ENCODE results near the gene SLAMF6. TPM values are rescaled to one million over a fixed set of nuclear protein-coding genes. Genes with fewer than 3 reads are reported as not detected.
A peak's percentile ranks its signal among the peaks of the same experiment; 100 is the strongest.
"Not testable (repeated sequence)": the region's sequence is repeated elsewhere in the genome, so short reads cannot be mapped to it uniquely, and the experiment has no call there.

Gene SLAMF6
- total RNA-seq, 4 donors from 2014 or later: 0.20 to 1.5 (median 0.46) TPM

GRCh38 chr1:160488347-160489058 is 34.6 kb downstream of the SLAMF6 start:
- Histone ChIP-seq H3K9me3 (no peaks in the 10 kb centered on the region), H3K27ac (peak overlapping the region in 1 of 4 donors; percentile 17), H3K4me1 (no peaks in the 10 kb centered on the region), H3K36me3 (no peaks in the 10 kb centered on the region), H3K27me3 (no peaks in the 10 kb centered on the region), H3K4me3 (no peak overlapping the region)
- TF ChIP-seq EP300 (IDR thresholded peaks at IDR 0.05): no peak
- no peak for TF ChIP-seq POLR2A (IDR thresholded peaks at IDR 0.05)
- WGBS, 2 donors: 87 to 91% methylated on average over 4 of the region's 4 CpGs
- DNase-seq (ENCODE audit: low spot score in 2 of 2): no peak

- Histone ChIP-seq H3K27me3 (no peaks in the 10 kb centered on the region), H3K4me1 (no peaks in the 10 kb centered on the region), H3K36me3 (no peaks in the 10 kb centered on the region), H3K9me3 (no peaks in the 10 kb centered on the region), H3K4me3 (no peak overlapping the region), H3K27ac (no peak overlapping the region)
- no peak for DNase-seq (ENCODE audit: low spot score in 2 of 2)
- TF ChIP-seq EP300 (IDR thresholded peaks at IDR 0.05) (no peak), POLR2A (IDR thresholded peaks at IDR 0.05) (no peak)
- TF ChIP-seq, protein P1, sequence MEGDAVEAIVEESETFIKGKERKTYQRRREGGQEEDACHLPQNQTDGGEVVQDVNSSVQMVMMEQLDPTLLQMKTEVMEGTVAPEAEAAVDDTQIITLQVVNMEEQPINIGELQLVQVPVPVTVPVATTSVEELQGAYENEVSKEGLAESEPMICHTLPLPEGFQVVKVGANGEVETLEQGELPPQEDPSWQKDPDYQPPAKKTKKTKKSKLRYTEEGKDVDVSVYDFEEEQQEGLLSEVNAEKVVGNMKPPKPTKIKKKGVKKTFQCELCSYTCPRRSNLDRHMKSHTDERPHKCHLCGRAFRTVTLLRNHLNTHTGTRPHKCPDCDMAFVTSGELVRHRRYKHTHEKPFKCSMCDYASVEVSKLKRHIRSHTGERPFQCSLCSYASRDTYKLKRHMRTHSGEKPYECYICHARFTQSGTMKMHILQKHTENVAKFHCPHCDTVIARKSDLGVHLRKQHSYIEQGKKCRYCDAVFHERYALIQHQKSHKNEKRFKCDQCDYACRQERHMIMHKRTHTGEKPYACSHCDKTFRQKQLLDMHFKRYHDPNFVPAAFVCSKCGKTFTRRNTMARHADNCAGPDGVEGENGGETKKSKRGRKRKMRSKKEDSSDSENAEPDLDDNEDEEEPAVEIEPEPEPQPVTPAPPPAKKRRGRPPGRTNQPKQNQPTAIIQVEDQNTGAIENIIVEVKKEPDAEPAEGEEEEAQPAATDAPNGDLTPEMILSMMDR (IDR thresholded peaks at IDR 0.05): no peak
- 45 to 65% methylated on average over 4 of the region's 4 CpGs for WGBS, 2 donors
Observed at GRCh38 chr1:160486453-160486852, 36.6 kb downstream of the SLAMF6 start.

- WGBS, 2 donors: 74 to 76% methylated on average over 2 of the region's 2 CpGs
- no peak overlapping the region for H3K27ac ChIP-seq
- no peaks in the 10 kb centered on the region for H3K27me3 ChIP-seq
- TF ChIP-seq EP300 (IDR thresholded peaks at IDR 0.05) (no peak), POLR2A (IDR thresholded peaks at IDR 0.05) (no peak)
- TF ChIP-seq, protein P1 (IDR thresholded peaks at IDR 0.05): no peak
- no peak overlapping the region for H3K4me3 ChIP-seq
- peaks cover 0 to 9% (median 0%) of the 10 kb centered on the region in 4 donors for H3K9me3 ChIP-seq
- DNase-seq (ENCODE audit: low spot score in 2 of 2): no peak
- no peaks in the 10 kb centered on the region for H3K36me3 ChIP-seq
- H3K4me1 ChIP-seq: no peaks in the 10 kb centered on the region
Observed at GRCh38 chr1:160483505-160484185, 39.4 kb downstream of the SLAMF6 start.

- WGBS, 2 donors: 58 to 92% methylated on average over 1 of the region's 1 CpG
- Histone ChIP-seq H3K27me3 (no peaks in the 10 kb centered on the region), H3K4me3 (no peak overlapping the region), H3K4me1 (no peaks in the 10 kb centered on the region), H3K9me3 (peaks cover 0 to 9% (median 0%) of the 10 kb centered on the region in 4 donors), H3K27ac (no peak overlapping the region), H3K36me3 (no peaks in the 10 kb centered on the region)
- no peak for DNase-seq (ENCODE audit: low spot score in 2 of 2)
- TF ChIP-seq, protein P1 (IDR thresholded peaks at IDR 0.05): no peak
- no peak for TF ChIP-seq POLR2A (IDR thresholded peaks at IDR 0.05)
- TF ChIP-seq EP300 (IDR thresholded peaks at IDR 0.05): no peak
Observed at GRCh38 chr1:160481979-160482596, 41.0 kb downstream of the SLAMF6 start.

DNA sequence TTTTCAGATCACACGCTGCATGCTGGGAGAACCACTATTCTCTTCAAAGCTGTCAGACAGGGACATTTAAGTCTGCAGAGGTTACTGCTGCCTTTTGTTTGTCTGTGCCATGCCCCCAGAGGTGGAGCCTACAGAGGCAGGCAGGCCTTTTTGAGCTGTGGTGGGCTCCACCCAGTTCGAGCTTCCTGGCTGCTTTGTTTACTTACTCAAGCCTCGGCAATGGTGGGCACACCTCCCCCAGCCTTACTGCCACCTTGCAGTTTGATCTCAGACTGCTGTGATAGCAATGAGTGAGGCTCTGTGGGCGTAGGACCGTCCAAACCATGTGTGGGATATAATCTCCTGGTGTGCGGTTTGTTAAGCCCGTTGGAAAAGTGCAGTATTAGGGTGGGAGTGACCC is 42.3 kb downstream of the SLAMF6 start:
- H3K9me3 ChIP-seq; H3K4me3 ChIP-seq; H3K27ac ChIP-seq; H3K4me1 ChIP-seq; H3K27me3 ChIP-seq; DNase-seq (ENCODE audit: low spot score in 2 of 2); H3K36me3 ChIP-seq: not testable (repeated sequence)
- WGBS, 2 donors: 82 to 88% methylated on average over 7 of the region's 7 CpGs

DNA sequence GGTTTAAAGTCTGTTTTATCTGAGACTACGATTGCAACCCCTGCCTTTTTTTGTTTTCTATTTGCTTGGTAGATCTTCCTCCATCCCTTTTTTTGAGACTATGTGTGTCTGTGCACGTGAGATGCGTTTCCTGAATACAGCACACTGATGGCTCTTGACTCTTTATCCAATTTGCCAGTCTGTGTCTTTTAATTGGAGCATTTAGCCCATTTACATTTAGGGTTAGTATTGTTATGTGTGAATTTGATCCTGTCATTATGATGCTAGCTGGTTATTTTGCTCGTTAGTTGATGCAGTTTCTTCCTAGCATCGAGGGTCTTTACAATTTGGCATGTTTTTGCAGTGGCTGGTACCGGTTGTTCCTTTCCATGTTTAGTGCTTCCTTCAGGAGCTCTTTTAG is 44.0 kb downstream of the SLAMF6 start:
- not testable (repeated sequence) for H3K9me3 ChIP-seq, H3K27ac ChIP-seq, H3K36me3 ChIP-seq

More for the DNA sequence above, 44.0 kb downstream of the SLAMF6 start:
- not testable (repeated sequence) for H3K4me1 ChIP-seq; DNase-seq (ENCODE audit: low spot score in 2 of 2); H3K4me3 ChIP-seq; H3K27me3 ChIP-seq
- 79 to 88% methylated on average over 6 of the region's 6 CpGs for WGBS, 2 donors
